ENCODE data around the gene ARSB.

DNA sequence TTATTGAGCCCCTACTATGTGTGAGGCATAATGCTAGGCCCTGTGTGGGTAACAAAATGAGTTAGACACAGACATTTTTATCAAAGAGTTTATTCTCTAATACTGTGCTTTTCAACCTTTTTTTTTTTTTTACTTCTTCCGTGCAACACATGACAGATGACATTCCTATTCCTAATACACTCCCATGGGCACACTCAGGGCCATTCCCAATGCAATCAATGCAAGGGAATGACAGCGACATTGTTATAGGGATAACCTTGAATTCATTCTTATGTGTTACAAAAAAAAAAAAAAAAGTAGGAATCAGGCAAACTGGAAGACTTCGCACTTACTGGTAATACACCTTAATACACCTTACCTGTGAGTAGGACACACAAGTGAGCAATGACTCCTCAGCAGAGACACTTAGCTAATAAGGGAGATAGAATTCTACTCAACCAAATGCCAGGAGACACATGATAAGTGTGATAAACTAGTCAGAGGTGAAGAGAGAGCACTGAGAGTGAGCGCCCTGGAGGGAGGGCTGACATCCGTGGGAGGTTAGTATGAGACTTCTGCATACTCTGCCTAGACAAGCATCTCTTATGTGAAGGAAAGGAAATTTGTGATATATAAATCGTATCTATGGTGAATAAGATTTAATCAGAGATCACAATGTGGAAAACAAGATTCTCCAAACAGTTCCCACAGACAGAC is 21.0 kb upstream of the ARSB start:
- no peak for TF ChIP-seq CTCF (conservative IDR thresholded peaks at IDR 0.05 in 1 of 2, IDR thresholded peaks at IDR 0.05 in 1 of 2; ENCODE audit: low read depth in 1 of 2, low read length in 2 of 2)
- no peak for TF ChIP-seq EZH2 (IDR thresholded peaks at IDR 0.05; ENCODE audit: low read length, missing control alignments)
